ENCODE data around the gene EMP3. TPM values are rescaled to one million over a fixed set of nuclear protein-coding genes. Genes with fewer than 3 reads are reported as not detected.
"Not testable (repeated sequence)": the region's sequence is repeated elsewhere in the genome, so short reads cannot be mapped to it uniquely, and the experiment has no call there.

EMP3 gene
- total RNA-seq, 4 donors from 2014 or later, result 14.0 to 19.3 (median 14.9) TPM

DNA sequence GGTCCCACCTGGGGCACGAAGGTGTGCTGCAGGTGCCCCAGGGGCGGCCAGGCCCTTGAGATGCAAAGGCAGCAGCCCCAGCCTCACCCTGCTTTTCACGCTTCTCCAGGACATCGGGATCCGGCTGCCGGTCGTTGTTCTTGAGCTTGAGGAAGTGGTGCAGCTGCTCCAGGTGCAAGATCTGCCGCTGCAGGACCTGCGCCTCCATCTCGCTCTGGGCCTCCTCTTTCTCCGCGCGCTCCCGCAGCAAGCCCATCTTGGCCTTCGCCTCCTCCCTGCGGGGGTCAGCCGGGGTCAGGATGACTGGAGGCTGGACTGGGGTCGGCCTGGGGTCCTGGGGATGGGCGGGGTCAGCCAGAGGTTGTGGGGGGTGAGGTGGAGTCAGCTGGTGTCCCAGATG is 21.5 kb upstream of the EMP3 start:
- peaks cover 0 to 2% of the 10 kb centered on the region in 2 donors for H3K4me1 ChIP-seq
- no peak overlapping the region for H3K4me3 ChIP-seq (replicated peaks in 1 of 3)
- 85 to 86% methylated on average over 17 to 19 of the region's 19 CpGs for WGBS, 2 donors
- no peaks in the 10 kb centered on the region for H3K27me3 ChIP-seq
- TF ChIP-seq, protein P1, sequence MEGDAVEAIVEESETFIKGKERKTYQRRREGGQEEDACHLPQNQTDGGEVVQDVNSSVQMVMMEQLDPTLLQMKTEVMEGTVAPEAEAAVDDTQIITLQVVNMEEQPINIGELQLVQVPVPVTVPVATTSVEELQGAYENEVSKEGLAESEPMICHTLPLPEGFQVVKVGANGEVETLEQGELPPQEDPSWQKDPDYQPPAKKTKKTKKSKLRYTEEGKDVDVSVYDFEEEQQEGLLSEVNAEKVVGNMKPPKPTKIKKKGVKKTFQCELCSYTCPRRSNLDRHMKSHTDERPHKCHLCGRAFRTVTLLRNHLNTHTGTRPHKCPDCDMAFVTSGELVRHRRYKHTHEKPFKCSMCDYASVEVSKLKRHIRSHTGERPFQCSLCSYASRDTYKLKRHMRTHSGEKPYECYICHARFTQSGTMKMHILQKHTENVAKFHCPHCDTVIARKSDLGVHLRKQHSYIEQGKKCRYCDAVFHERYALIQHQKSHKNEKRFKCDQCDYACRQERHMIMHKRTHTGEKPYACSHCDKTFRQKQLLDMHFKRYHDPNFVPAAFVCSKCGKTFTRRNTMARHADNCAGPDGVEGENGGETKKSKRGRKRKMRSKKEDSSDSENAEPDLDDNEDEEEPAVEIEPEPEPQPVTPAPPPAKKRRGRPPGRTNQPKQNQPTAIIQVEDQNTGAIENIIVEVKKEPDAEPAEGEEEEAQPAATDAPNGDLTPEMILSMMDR (IDR thresholded peaks at IDR 0.05), result no peak
- no peak for TF ChIP-seq POLR2A (IDR thresholded peaks at IDR 0.05)
- DNase-seq, result no peak
- no peak overlapping the region for H3K27ac ChIP-seq
- no peaks in the 10 kb centered on the region for H3K9me3 ChIP-seq
- intact Hi-C loops (cut with DNase I), result no loop called here
- no peaks in the 10 kb centered on the region for H3K36me3 ChIP-seq

DNA sequence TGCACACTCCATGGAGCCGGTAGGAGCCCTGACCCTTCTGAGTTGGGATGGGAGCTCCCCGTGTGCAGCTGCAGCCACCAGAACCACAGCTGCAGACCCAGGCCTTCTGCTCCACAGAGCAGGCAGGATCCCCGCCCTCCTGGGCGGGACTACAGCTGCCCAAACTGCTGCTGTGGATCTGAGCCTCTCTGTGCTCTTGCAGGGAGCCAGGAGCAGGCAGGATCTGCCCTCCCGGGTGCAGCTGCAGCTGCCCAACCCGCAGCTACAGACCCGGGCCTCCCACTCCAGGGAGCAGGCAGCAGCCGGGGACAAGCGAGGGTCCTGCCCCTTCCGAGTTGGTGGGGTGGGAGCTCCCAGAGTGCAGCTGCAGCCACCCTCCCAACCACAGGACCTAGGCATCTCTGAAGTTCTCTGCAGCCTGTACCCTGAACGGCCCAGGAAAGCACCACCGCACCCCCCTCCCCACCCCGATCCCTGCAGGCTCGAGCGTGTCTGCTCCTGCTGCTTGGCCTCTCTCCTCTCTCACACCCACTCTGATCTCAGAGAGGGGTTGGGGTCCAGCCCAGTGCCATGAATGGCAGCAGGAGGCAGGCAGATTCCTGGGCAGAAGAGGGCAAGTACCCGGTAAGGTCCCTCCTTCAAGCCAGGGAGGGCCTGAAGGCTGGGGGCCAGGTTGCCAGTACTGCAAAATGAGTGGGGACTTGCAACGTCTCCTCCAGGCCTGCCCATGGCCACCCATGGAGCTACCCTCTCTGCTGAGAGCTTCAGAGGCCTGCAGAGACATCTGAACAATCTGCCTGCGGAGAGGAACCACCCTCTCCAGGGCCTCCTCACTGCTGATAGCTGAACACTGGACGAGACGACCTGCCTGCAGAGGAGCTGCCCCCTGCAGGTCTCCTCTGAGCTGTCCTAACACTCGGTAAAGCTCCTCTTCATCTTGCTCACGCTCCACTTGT is 16.4 kb upstream of the EMP3 start:
- no peaks in the 10 kb centered on the region for H3K9me3 ChIP-seq
- 43 to 50% methylated on average over 13 to 14 of the region's 22 CpGs for WGBS, 2 donors
- no peak overlapping the region for H3K4me3 ChIP-seq (replicated peaks in 1 of 3)
- TF ChIP-seq, protein P1 (IDR thresholded peaks at IDR 0.05), result peak in 4 of 6 experiments; percentile 14 to 29 (median 26)
- TF ChIP-seq POLR2A (IDR thresholded peaks at IDR 0.05), result no peak
- peak overlapping the region; percentile 0 to 67 (median 48) for H3K27ac ChIP-seq
- no peaks in the 10 kb centered on the region for H3K36me3 ChIP-seq
- intact Hi-C loops (cut with DNase I), result no loop called here
- DNase-seq, result peak; percentile 45 to 54
- H3K27me3 ChIP-seq, result no peaks in the 10 kb centered on the region
- peaks cover 11 to 15% of the 10 kb centered on the region in 2 donors for H3K4me1 ChIP-seq

DNA sequence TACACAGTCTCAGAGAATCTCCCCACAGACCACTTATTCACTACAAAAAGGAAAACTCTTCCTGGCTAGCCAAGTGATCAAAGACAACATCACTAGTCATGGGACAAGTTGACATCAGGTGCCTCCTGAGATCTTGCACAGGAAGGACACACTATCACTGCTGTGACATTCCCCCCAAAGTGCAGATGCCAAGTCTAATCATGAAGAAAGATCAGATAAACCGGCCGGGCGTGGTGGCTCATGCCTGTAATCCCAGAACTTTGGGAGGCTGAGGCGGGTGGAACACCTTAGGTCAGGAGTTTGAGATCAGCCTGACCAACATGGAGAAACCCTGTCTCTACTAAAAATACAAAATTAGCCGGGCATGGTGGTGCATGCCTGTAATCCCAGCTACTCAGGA is 15.6 kb upstream of the EMP3 start:
- peak in 1 of 2 donors; percentile 15 for DNase-seq
- intact Hi-C loops (cut with DNase I); H3K9me3 ChIP-seq; H3K4me3 ChIP-seq (replicated peaks in 1 of 3); H3K36me3 ChIP-seq; H3K27me3 ChIP-seq: not testable (repeated sequence)
- Histone ChIP-seq H3K27ac (peak overlapping the region; percentile 0 to 67 (median 48)), H3K4me1 (peaks cover 15% of the 10 kb centered on the region in 2 donors)
- WGBS, 2 donors, result 88 to 93% methylated on average over 5 of the region's 5 CpGs

DNA sequence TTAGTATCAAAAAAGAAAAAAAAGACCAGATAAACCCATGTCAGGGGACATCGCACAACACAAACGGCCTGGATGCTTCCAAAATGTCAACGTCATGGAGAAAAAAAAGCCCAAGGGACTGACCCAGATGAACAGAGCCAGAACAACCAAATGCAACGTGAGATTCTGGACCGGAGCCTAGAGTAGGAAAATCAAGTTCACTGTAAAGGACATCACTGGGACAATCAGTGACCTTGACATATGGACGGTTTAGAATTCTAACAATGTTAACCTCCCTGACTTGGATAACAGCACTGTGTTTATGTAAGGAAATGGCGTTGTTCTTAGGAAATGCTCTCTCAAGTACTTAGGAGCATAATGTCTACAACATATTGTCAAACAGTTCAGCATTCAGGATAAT is 15.1 kb upstream of the EMP3 start:
- intact Hi-C loops (cut with DNase I), result no loop called here
- DNase-seq, result no peak
- Histone ChIP-seq H3K9me3 (no peaks in the 10 kb centered on the region), H3K4me3 (replicated peaks in 1 of 3) (no peak overlapping the region), H3K36me3 (no peaks in the 10 kb centered on the region), H3K27ac (peak overlapping the region in 2 of 3 donors; percentile 0 to 67), H3K4me1 (peaks cover 15 to 19% of the 10 kb centered on the region in 2 donors), H3K27me3 (no peaks in the 10 kb centered on the region)
- WGBS, 2 donors, result 42 to 56% methylated on average over 7 of the region's 7 CpGs
- TF ChIP-seq POLR2A (IDR thresholded peaks at IDR 0.05), result no peak
- TF ChIP-seq, protein P1 (IDR thresholded peaks at IDR 0.05), result no peak

DNA sequence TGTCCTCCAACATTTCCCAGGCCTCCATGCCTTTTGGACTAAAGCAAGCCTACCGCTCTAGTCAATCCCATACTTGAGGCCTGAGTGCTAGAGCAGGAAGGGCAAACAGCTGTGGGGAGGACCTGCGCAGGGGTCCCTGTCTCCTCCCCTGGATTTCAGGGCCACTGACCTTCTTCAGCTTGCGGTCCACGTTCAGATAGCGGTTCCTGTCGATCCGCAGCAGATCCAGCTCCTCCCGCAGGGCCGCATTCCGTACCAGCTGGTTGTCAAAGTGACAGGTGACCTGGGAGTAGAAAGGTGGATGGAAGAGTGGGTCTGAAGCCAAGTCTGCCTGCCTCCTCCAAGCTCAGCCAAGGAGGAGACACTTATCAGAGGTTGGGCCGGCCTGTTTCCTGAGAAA is 14.0 kb upstream of the EMP3 start:
- Histone ChIP-seq H3K4me3 (replicated peaks in 1 of 3) (no peak overlapping the region), H3K4me1 (peaks cover 15 to 19% of the 10 kb centered on the region in 2 donors)
- WGBS, 2 donors, result 93 to 94% methylated on average over 11 of the region's 11 CpGs

More for the DNA sequence above, 14.0 kb upstream of the EMP3 start:
- H3K27me3 ChIP-seq, result no peaks in the 10 kb centered on the region
- H3K36me3 ChIP-seq, result no peaks in the 10 kb centered on the region
- H3K27ac ChIP-seq, result no peak overlapping the region
- DNase-seq, result no peak
- TF ChIP-seq, protein P1 (IDR thresholded peaks at IDR 0.05), result no peak
- TF ChIP-seq POLR2A (IDR thresholded peaks at IDR 0.05), result no peak
- no peaks in the 10 kb centered on the region for H3K9me3 ChIP-seq
- intact Hi-C loops (cut with DNase I), result no loop called here

All from thyroid gland (tissue), 4 donors.